Liver (tissue), 9 donors: Measurements from ENCODE around the gene GM2A. TPM values are rescaled to one million over a fixed set of nuclear protein-coding genes. Genes with fewer than 3 reads are reported as not detected.

Experiments
- DNase-seq: peaks from one replicate; pipeline ENCODE4 v3.0.0-alpha.2; 2017; ENCODE audit warnings: low spot score
- H3K27ac ChIP-seq, 2 donors: one replicate each; pipeline ENCODE4 v1.7.0; 2013; ENCODE audit warnings: inconsistent platforms in 2 of 2, low read length in 2 of 2, control low read depth in 1 of 2, low read depth in 1 of 2, mild to moderate bottlenecking in 1 of 2
- H3K27me3 ChIP-seq, 4 donors: one replicate each; pipeline versions ENCODE4 v1.6.1 to v1.7.0; 2013; ENCODE audit warnings: low read length in 3 of 4, inconsistent platforms in 1 of 4, mild to moderate bottlenecking in 1 of 4, moderate library complexity in 1 of 4; ENCODE audit not compliant: control insufficient read depth in 4 of 4, insufficient read depth in 4 of 4
- H3K36me3 ChIP-seq, 4 donors: one replicate each; pipeline versions ENCODE4 v1.6.1 to v1.7.0; 2013; ENCODE audit warnings: low read length in 3 of 4, mild to moderate bottlenecking in 3 of 4, low read depth in 1 of 4, moderate library complexity in 1 of 4; ENCODE audit not compliant: control insufficient read depth in 4 of 4, insufficient read depth in 3 of 4
- H3K4me1 ChIP-seq, 4 donors: one replicate each; pipeline versions ENCODE4 v1.6.1 to v1.7.0; 2013; ENCODE audit warnings: low read length in 3 of 4, mild to moderate bottlenecking in 3 of 4, moderate library complexity in 1 of 4; ENCODE audit not compliant: control insufficient read depth in 4 of 4, insufficient read depth in 4 of 4
- H3K4me3 ChIP-seq, 3 donors: one replicate each; pipeline versions ENCODE4 v1.6.1 to v1.7.0; 2013; ENCODE audit warnings: low read length in 3 of 3, control low read depth in 1 of 3, low read depth in 1 of 3, mild to moderate bottlenecking in 1 of 3
- H3K9ac ChIP-seq, 2 donors: one replicate each; pipeline ENCODE4 v1.7.0; 2013; ENCODE audit warnings: low read length in 2 of 2, mild to moderate bottlenecking in 2 of 2, moderate library complexity in 2 of 2, control low read depth in 1 of 2, low read depth in 1 of 2
- H3K9me3 ChIP-seq, 4 donors: one replicate each; pipeline versions ENCODE4 v1.6.1 to v1.7.0; 2013; ENCODE audit warnings: low read length in 3 of 4; ENCODE audit not compliant: control insufficient read depth in 4 of 4
- CTCF ChIP-seq: fragments of 150-350 bp; IDR thresholded peaks from 2 replicates; pipeline ENCODE4 v1.5.1; 2017; ENCODE audit warnings: improper control_type of control experiment, low read depth, low read length; ENCODE audit not compliant: missing input control
- EGR1 ChIP-seq, 2 donors: IDR thresholded peaks; 2 replicates each; pipeline ENCODE4 v1.6.1; 2016 to 2018; ENCODE audit warnings: antibody characterized with exemption in 2 of 2, low read depth in 2 of 2
- FOXA1 ChIP-seq: IDR thresholded peaks from 2 replicates; pipeline ENCODE4 v1.6.1; 2016; ENCODE audit warnings: antibody characterized with exemption
- FOXA2 ChIP-seq: IDR thresholded peaks from 2 replicates; pipeline ENCODE4 v1.6.1; 2016; ENCODE audit warnings: antibody characterized with exemption
- GABPA ChIP-seq, 2 donors: IDR thresholded peaks in 1 of 2; conservative IDR thresholded peaks in 1 of 2; 2 replicates each; pipeline ENCODE4 v1.6.1; 2016; ENCODE audit warnings: antibody characterized with exemption in 2 of 2, mild to moderate bottlenecking in 1 of 2, moderate library complexity in 1 of 2
- HNF4A ChIP-seq, 2 donors: conservative IDR thresholded peaks; 2 replicates each; pipeline ENCODE4 v1.6.1; 2016; ENCODE audit warnings: antibody characterized with exemption in 2 of 2, mild to moderate bottlenecking in 2 of 2
- HNF4G ChIP-seq: IDR thresholded peaks from 2 replicates; pipeline ENCODE4 v1.6.1; 2016; ENCODE audit warnings: antibody characterized with exemption
- JUND ChIP-seq, 2 donors: IDR thresholded peaks; 2 replicates each; pipeline ENCODE4 v1.6.1; 2016; ENCODE audit warnings: antibody characterized with exemption in 2 of 2
- NR2F2 ChIP-seq: IDR thresholded peaks from 2 replicates; pipeline ENCODE4 v1.6.1; 2016; ENCODE audit warnings: antibody characterized with exemption
- RAD21 ChIP-seq, 2 donors: IDR thresholded peaks; 2 replicates each; pipeline ENCODE4 v1.6.1; 2016; ENCODE audit warnings: antibody characterized with exemption in 2 of 2, mild to moderate bottlenecking in 2 of 2
- REST ChIP-seq: IDR thresholded peaks from 2 replicates; pipeline ENCODE4 v1.6.1; 2016; ENCODE audit warnings: antibody characterized with exemption, mild to moderate bottlenecking
- RXRA ChIP-seq, 2 donors: IDR thresholded peaks; 2 replicates each; pipeline ENCODE4 v1.6.1; 2017 to 2018; ENCODE audit warnings: antibody characterized with exemption in 2 of 2, mild to moderate bottlenecking in 1 of 2
- SP1 ChIP-seq: IDR thresholded peaks from 2 replicates; pipeline ENCODE4 v1.6.1; 2018; ENCODE audit warnings: antibody characterized with exemption, mild to moderate bottlenecking
- TAF1 ChIP-seq: conservative IDR thresholded peaks from 2 replicates; pipeline ENCODE4 v1.6.1; 2016; ENCODE audit warnings: antibody characterized with exemption, mild to moderate bottlenecking
- YY1 ChIP-seq: IDR thresholded peaks from 2 replicates; pipeline ENCODE4 v1.6.1; 2016; ENCODE audit warnings: antibody characterized with exemption, mild to moderate bottlenecking
- ZBTB33 ChIP-seq: IDR thresholded peaks from 2 replicates; pipeline ENCODE4 v1.6.1; 2016; ENCODE audit warnings: antibody characterized with exemption
- WGBS: extraction: QIAGEN DNeasy Blood & Tissue Kit; methylation state at CpG from one replicate; pipeline ENCODE4 v1.1.7; 2013; 5-methylcytosine and 5-hydroxymethylcytosine counted together
- polyA plus RNA-seq, 2 donors: library from polyadenylated mRNA; stranded (reverse) in 1 of 2; unstranded in 1 of 2; fragments of 200-250 nt in 1 of 2; fragments of >200 nt in 1 of 2; fragmentation: Nextera tagmentation in 1 of 2; extraction: Ambion mirVana in 1 of 2; gene quantifications; one replicate each; pipeline versions ENCODE4 v1.2.1 to v1.2.3, GENCODE V29; 2013 to 2015
- total RNA-seq, 2 donors: library from RNA; depleted of rRNA; stranded (reverse); fragments of >200 nt; gene quantifications; one replicate each; pipeline ENCODE4 v1.2.3, GENCODE V29; 2014
- TF ChIP-seq, protein P1 (sequence below): IDR thresholded peaks from 2 replicates; pipeline ENCODE4 v1.6.1; 2016; ENCODE audit warnings: antibody characterized with exemption
- donor health status: healthy.
- donor health status: healthy.
- donor health status: healthy.
- donor health status: healthy.
- donor health status: healthy.

The GM2A gene
- total and polyA plus RNA-seq, 4 donors, result 4.1 to 14.5 (median 10.6) TPM

GRCh38 chr5:151295138-151295537, 42.2 kb downstream of the GM2A start:
- H3K4me1 ChIP-seq, result no peaks in the 10 kb centered on the region
- no peak overlapping the region for H3K9ac ChIP-seq
- TF ChIP-seq RXRA (IDR thresholded peaks at IDR 0.05), result no peak
- TF ChIP-seq, protein P1, sequence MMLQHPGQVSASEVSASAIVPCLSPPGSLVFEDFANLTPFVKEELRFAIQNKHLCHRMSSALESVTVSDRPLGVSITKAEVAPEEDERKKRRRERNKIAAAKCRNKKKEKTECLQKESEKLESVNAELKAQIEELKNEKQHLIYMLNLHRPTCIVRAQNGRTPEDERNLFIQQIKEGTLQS, result no peak
- no peak for TF ChIP-seq REST
- TF ChIP-seq FOXA2, result no peak
- no peak for TF ChIP-seq SP1
- no peaks in the 10 kb centered on the region for H3K36me3 ChIP-seq
- H3K4me3 ChIP-seq, result no peak overlapping the region
- 36% methylated on average over 5 of the region's 5 CpGs for WGBS
- H3K9me3 ChIP-seq, result no peaks in the 10 kb centered on the region
- no peak for DNase-seq
- H3K27me3 ChIP-seq, result no peaks in the 10 kb centered on the region
- H3K27ac ChIP-seq, result no peak overlapping the region

DNA sequence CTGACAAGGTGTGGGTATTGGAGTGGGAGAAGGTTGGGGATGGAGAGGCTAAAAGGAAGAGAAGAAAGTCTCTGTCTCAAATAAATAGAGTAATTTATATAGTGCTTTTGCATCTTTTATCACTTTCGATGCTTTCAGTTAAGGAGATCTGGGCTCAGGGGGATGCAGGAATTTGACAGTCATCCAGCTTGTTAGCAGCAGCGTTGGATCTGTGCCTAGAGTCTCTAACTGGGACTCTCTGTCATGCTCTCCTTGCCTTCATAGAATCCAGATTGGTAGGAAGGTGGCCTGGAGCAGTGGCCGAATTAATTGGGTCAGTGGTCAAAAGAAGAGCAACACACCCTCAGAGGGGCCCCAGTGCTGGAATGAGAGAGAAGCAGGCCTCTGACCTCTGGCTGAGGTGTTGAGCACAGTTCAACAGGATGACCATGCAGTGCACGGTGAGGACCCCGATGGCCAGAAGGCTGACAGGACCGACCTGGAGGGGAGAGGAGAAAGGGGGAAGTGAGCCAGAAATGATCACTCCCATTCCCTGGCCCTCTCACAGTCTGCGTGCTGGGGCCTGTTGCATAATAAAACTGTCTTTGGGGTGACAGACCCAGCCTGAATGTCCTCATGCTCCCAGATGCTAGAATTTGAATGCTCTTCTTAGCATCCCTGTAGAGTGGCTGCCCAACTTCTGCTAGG, 42.9 kb downstream of the GM2A start:
- 63% methylated on average over 7 of the region's 7 CpGs for WGBS
- no peak for TF ChIP-seq RXRA (IDR thresholded peaks at IDR 0.05)
- no peak for TF ChIP-seq TAF1
- TF ChIP-seq REST, result no peak
- TF ChIP-seq HNF4G, result no peak
- TF ChIP-seq NR2F2, result no peak
- TF ChIP-seq SP1, result no peak
- TF ChIP-seq, protein P1, result no peak
- TF ChIP-seq GABPA (IDR thresholded peaks at IDR 0.05 in 1 of 2, conservative IDR thresholded peaks at IDR 0.05 in 1 of 2), result no peak
- no peak for TF ChIP-seq CTCF
- no peak for TF ChIP-seq RAD21 (IDR thresholded peaks at IDR 0.05)
- TF ChIP-seq FOXA2, result no peak
- no peak for TF ChIP-seq EGR1 (IDR thresholded peaks at IDR 0.05; ENCODE audit: low read depth in 2 of 2)
- TF ChIP-seq HNF4A (conservative IDR thresholded peaks at IDR 0.05), result no peak
- no peak for TF ChIP-seq YY1
- no peak for TF ChIP-seq FOXA1
- TF ChIP-seq ZBTB33, result no peak
- no peak for TF ChIP-seq JUND (IDR thresholded peaks at IDR 0.05)

More for the DNA sequence above, 42.9 kb downstream of the GM2A start:
- Histone ChIP-seq H3K4me3 (no peak overlapping the region), H3K36me3 (no peaks in the 10 kb centered on the region), H3K27ac (no peak overlapping the region), H3K9me3 (no peaks in the 10 kb centered on the region), H3K27me3 (no peaks in the 10 kb centered on the region), H3K4me1 (no peaks in the 10 kb centered on the region), H3K9ac (no peak overlapping the region)
- no peak for DNase-seq
